HG03575 (cell line): Measurements from ENCODE around the gene SPOCK1.
"Not testable (repeated sequence)": the region's sequence is repeated elsewhere in the genome, so short reads cannot be mapped to it uniquely, and the experiment has no call there.

Experiments
- ATAC-seq: cut with Tn5 transposase; IDR thresholded peaks from one replicate; pipeline ENCODE4 v1.9.1; 2021; ENCODE audit not compliant: unreplicated experiment, insufficient number of reproducible peaks, low FRiP score; ENCODE audit errors: extremely low read depth

SPOCK1 gene

DNA sequence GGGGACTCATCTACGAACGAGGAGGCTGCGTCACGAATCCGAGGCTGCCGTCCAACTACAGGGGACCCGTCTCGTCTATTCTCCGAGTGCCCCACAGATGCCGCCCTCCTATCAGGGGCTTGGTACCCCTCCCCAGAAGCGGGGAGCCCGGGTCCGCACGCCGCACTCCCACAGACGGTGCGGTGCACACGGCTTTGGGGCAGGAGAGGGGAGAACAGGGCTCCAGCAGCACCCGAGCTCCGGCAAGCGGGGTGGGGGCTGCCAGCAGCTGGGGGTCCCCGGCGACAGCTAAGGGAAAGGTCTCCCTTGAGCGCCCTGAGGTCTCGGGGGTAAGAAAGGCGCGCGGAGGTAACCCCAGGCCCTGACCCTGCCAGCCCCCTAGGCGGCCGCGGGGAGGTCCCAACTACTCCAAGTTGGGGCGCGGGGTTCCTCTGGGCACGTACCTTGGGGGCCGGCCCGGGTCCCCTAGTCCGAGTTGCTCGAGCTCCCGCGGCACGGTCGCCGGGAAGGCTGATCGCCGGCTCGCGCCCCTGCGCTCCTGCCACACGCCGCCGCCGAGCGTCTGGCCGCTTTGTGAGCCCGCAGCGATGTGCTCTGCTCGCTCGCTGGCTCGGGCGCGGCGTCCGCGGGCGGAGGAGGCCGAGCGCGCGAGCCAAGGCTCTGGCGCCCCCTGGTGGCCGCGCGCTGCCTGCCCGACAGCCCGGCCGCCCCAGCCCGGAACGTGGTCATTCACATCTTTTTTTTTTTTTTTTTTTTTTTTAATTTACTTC, at the start of gene SPOCK1:
Gene SPOCK1, minus strand, starts transcription at position 591 of the 770 bp plus-strand sequence.
- ATAC-seq = no peak

DNA sequence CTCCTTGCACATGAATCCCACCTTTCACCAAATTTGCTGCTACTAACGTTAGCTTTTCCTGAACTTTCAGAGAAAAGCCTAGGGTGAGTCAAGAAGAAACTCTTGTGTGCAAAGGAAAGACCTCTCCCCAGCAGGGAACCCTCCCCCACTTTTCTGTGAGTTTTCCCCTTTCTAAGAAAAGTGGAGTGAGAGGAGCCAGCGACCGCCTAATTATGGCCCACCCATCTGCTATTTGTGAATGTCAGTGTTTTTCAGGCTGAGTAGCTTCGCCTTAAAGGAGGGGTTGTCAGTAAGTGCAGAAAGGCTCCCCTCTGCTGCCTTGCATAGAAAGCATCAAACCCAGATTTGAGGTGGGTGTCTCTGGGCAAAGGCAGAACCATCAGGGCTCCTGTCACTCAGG, 46.8 kb upstream of the SPOCK1 start:
- no peak for ATAC-seq

- not testable (repeated sequence) for ATAC-seq
Observed at GRCh38 chr5:137535449-137535848, 36.3 kb upstream of the SPOCK1 start.

DNA sequence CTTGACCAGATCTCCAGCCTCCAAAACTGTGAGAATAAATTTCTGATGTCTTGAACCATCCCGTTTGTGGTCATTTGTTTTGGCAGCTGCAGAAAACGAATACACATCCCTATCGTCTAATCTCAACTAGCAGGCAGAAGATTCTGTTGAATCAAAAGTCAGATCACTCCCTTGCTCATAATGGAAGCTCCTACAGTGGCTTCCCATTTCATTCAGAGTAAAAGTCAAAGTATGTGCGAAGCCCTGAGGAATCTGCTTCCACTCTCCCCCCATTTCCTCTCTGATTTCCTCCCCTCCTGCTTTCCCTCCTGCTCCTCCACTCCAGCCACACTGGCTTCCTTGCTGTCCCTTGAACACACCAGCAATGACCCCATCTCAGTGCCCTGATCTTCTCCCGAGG, 34.8 kb upstream of the SPOCK1 start:
- no peak for ATAC-seq

GRCh38 chr5:137531266-137531665, 32.1 kb upstream of the SPOCK1 start:
- no peak for ATAC-seq

DNA sequence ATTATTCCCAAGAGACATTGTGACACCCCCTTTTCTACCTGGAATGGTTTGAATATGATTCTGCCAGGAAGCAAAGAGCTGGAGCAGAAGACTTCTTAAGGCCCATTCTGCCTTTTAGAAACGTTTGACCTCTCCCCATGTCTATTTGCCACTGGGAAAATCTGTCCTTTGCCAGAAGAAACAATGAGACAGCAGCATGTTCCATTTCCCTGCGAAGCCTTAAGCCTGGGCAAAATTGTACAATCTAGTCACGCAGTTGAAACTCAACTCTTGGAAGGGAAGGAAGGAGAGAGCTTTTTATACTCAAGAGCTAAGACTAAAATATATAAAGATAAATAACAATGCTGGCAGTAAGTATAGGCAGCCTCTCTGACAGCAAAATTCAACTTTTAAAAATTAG, 22.1 kb upstream of the SPOCK1 start:
- ATAC-seq = no peak

DNA sequence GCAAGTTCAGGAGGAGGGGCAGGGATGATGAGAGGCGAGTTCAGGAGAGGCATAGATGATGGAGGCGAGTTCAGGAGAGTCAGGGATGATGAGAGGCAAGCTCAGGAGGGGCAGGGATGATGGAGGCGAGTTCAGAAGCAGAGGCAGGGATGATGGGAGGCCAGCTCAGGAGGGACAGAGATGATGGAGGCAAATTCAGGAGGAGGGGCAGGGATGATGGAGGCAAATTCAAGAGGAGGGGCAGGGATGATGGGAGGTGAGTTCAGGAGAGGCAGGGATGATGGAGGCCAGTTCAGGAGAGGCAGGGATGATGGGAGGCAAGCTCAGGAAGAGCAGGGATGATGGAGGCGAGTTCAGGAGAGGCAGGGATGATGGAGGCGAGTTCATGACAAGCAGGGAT, 17.8 kb upstream of the SPOCK1 start:
- no peak for ATAC-seq

- ATAC-seq = no peak
Observed at GRCh38 chr5:137516251-137516797, 17.2 kb upstream of the SPOCK1 start.

- no peak for ATAC-seq
Observed at GRCh38 chr5:137515238-137515637, 16.1 kb upstream of the SPOCK1 start.

- no peak for ATAC-seq
Observed at GRCh38 chr5:137510671-137511070, 11.5 kb upstream of the SPOCK1 start.

- ATAC-seq = no peak
Observed at GRCh38 chr5:137507150-137507549, 8.0 kb upstream of the SPOCK1 start.

DNA sequence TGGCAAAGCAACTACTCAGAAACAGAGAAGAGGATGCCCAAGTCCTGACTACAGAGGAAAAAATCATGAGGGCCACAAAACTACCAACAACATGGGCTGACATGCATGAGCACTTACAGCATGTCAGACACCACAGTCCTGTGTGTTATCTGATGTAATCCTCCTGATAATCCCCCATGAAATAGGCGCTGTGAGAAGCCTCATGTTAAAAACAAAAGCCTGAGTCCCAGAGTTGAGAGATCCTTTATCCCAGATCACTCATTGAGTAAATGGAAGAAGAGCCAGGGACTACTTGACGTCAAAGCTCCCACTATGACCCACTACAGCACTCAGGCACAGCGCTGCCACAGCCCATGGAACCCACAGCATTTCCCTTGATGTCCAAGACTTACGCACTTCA, 7.2 kb upstream of the SPOCK1 start:
- ATAC-seq = no peak

- ATAC-seq = no peak
Observed at GRCh38 chr5:137504916-137505315, 5.8 kb upstream of the SPOCK1 start.

DNA sequence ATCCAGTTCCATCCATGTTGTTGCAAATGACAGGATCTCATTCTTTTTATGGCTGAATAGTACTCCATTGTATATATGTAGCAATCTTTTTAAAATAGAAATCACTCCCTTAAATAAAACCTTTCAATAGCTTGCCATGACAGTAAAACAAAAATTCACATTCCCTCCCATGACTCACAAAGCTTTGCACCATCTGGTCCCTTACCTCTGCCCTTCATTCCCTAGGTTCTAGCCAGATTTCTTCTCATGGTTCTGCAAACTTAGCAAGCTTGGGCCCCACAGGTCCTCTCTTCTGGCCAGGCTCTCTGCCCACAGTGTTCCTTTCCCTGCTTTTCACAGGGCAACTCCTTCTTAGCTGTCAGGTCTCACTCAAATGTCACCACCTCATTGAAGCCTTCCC, 4.3 kb upstream of the SPOCK1 start:
- ATAC-seq = no peak

DNA sequence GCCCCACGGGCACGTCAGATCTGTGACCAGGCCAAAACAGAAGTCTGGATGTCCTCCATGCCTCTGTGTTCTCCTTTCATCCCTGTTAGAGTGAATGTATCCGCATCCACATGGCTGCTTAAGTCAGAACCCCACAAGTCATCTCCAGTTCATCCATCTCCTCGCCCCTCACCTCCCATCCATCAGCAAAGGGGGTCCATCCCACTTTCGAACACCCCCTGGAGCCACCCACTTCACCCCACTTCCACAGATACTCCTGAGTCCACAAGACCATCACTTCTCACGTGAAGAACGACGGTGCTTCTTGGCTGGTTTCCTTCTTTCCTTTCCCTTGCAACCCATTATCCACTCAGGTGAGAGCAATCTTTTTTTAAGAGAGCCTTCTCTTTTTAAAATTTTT, 3.5 kb upstream of the SPOCK1 start:
- no peak for ATAC-seq

DNA sequence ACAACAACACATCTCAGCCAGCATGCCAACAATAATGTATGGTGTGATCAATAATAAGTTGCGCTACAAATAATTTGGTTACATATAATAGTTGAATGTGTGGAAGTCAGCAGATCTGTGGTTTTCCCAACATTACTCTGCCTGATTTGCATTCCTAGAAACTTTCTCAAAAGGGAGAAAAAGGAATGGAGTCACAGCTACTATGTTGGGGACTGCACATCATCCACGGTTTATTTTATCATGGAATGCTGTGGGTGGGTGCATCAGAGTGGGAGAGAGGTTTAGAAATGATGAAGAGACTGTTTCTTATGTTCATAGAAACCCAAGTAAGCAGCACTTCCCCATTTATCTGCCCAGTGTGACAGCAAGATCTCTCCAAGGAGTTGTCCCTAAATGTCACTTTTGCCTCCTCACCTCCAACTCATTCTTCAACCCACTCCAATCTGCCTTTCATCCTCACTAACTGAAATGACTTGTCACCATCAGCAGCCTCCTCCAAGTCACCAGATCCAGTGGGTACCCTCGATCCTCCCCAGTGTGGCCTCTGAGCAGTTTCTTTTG, 2.8 kb upstream of the SPOCK1 start:
- ATAC-seq = no peak

GRCh38 chr5:137501226-137501625, 2.1 kb upstream of the SPOCK1 start:
- ATAC-seq = no peak

DNA sequence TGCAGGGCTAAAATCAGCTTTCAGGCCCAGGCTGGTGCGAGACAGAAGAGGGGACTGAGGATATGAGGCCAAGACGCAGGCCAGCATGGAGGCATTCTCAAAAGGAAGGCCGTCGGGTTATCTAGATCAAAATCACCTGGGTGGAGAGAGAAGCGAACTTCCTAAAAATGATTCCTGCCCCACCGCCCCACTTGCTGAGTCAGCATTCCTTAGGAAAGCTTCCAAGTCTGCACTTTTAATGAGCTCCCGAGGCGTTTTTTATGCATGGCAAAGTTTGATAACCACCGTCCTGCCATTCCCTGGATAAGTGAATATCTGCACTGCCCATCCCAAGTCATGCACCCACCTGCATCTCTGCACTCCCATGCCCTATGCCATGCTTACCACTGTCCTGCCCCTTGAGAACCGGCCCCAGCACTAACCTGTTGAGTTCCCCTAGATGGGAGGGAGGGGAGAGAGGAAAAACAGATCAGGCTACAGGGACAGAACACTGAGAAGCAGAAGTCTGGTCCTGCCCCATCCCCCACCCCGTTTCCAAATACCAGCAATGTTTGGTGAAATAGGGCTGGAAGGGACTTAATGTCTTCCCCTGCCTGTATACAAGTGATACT, 1.6 kb upstream of the SPOCK1 start:
- ATAC-seq = no peak

DNA sequence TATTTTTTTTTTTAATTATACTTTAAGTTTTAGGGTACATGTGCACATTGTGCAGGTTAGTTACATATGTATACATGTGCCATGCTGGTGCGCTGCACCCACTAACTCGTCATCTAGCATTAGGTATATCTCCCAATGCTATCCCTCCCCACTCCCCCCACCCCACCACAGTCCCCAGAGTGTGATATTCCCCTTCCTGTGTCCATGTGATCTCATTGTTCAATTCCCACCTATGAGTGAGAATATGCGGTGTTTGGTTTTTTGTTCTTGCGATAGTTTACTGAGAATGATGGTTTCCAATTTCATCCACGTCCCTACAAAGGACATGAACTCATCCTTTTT, 351 bp upstream of the SPOCK1 start:
- ATAC-seq = not testable (repeated sequence)

DNA sequence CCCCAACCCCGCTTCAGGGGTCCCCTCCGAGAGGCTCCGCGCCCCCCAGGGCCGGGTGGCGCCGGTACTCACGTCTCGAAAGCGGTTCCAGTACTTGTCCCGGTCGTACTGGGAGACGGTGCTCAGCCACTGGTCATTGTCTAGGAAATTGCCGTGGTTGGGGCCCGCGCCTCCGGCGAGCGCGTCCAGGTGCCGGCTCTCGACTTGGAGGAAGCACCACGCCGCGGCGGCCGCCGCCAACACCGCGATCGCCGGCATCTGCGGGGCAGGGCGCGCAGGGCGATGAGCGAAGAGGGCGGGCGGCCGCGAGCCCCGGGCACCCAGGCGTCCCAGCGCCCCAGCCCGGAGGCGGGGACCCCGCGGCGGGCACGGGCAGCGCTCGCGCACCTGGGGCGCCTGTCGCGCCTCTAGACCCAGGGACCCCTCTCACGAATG, 808 bp downstream of the SPOCK1 start:
- ATAC-seq = no peak
